Right forelimb (tissue), 1 donor: Measurements from ENCODE around the gene LAD1.

Experiments
- DNase-seq: peaks from one replicate; pipeline ENCODE4 v3.0.0-alpha.2; 2018

Gene LAD1

DNA sequence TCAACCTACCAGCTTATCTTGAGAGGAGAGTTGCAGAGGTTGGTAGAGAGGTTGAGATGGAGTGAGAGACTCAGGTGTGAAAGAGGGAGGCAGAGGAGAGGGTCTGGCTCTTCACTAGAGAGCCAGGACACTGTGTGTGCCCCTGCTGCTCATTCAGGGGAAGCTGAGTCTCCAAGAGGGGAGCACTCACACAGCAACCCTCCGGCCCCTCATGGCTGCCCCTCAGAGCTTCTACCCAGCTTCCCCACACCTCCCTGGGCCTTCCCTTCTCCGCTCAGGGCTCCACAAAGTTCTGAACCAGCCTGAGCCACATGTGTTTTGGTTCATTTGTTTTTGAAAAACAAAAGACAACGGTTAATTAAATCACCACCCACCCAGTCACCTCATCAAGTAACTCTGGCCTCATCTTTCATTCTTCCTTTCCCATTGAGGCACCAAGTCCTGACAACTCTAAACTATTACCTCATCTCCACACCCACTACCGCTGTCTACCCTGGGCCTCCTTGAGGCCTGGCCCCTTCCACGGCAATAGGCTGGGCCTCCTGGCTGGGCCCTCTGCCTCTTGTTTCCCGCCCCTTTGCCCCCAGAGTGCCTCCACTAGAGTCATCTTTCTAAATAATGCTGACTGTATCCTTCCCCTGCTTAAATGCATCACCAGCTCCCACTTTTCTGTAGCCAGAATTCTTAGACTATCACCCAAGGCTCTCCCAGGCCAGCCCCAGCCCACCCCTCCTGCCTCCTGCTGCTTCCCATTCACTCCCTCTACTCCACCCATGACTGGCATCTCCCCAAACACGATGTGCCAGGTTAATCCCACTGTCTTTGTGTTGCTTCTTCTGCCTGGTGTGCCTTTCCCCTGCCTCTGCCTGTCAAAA is 54.7 kb downstream of the LAD1 start:
- no peak for DNase-seq

DNA sequence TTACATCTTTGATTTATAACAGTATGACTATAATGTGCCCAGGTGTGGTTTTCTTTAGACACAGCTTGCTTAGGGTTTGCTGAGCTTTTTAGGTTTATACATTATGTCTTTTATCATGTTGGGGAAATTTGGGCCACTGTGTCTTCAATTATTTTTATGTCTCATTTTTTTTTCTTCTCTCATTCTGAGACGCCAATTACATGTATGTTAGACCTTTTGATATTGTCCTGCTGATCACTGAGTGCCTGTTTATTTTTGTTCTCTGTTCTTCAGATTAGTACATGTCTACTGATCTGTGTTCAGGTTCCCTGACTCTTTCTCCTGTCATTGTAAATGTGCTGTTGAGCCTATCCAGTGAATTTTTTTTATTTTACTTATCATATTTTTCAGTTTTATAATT is 57.7 kb downstream of the LAD1 start:
- no peak for DNase-seq

DNA sequence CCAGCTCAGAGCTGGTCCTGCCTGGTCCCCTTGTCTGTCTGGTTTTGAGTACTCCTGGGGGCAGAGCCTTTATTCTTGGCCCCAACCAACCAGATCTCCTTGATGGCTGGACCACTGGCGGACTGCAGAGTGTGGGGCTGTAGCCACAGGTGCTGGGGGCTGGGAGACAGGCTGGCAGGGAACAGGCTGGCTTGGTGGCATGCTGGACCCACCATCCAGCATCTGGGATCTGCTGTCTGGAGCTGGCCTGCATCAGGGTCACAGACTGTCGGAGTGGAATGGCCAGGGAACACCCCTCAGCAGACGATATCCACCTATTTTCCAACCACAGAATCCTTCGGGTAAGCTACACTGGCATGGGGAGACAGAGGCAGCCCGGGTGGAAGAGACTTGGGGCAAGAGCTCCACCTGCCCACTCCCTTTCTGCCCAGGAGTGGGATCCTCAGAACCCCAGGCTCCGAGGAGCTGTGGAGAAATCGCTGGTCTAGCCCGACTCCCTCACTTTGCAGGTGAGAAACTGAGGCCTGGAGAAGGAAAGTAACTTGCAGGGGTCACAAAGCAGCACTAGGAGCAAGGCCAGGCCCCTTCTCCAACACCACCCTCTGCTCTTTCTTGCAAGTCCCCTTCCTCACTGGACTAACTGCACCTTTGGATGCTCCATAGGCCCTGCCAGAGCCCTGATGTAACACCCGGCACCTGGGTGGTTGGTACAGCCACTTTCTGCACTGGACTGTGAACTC is 62.2 kb downstream of the LAD1 start:
- no peak for DNase-seq

GRCh38 chr1:201335901-201336300 is 63.2 kb downstream of the LAD1 start:
- DNase-seq: no peak

DNA sequence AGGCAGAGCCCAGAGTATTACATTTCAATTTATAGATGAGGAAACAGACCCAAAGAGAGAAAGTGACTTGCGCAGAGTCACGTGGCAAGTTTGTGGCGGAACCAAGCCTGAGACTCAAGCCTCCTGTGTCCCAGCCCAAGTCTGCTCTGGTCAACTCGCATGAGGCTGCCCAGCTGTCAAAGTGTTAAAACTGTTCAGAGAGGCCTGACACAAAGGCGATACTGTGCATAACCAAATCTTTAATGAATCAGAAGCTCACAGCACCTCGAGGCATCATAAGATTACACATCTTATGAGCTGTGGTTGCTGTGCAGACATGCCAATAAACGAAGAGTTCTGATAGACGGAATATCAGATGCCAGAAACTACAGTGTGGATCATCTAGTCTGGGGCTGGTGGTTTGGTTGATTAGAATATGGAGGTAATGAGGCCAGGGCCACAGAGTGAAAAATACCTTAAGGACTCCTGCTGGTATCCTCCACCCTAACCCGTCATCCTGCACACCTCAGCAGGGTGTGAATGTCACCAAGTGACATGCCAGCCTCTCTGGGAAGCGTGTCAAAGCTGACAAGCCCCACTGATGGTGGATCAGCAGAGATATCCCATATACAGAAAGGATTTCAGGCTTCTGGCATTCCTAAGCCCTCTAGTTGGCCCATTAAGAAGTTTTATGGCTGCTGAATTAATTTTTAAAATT is 63.8 kb downstream of the LAD1 start:
- DNase-seq: no peak

DNA sequence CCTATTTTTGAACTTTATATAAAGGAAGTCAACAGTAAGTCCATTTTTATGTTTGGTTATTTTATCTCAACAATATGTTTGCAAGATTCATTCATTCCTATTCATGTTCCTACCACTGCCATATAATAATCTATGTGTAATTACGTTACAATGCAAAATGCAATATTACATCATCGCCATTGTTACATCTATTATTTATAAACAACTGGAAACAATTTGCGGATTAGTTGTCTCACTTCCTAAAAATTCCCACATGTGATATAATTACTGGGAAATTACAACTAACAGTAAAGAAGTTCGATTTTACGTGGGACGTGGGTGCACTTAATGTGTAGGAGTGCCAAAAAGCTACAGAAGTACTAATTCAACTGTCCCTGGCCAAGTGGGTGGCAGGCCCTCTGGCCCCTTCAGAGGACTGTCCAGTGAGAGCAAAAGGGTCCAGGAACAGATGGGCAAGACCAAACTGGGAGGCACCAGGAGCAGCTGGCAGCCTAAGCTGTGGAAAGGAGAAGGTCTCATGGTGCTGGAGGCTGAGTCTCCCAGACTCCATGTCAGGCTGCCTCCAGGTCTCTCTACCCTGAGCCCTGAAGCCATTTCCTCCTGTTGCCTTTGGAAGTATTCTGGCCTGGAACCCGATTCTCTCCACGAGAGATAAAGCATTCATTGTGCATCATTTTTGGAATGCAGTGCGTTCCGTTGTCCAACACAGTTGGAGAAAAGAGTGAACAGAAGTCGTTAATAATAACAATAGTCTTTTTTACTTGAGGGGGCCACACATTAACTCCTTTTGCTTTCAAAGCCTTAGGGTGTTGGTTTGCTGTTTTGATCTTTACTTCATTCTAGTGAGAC is 64.6 kb downstream of the LAD1 start:
- no peak for DNase-seq

DNA sequence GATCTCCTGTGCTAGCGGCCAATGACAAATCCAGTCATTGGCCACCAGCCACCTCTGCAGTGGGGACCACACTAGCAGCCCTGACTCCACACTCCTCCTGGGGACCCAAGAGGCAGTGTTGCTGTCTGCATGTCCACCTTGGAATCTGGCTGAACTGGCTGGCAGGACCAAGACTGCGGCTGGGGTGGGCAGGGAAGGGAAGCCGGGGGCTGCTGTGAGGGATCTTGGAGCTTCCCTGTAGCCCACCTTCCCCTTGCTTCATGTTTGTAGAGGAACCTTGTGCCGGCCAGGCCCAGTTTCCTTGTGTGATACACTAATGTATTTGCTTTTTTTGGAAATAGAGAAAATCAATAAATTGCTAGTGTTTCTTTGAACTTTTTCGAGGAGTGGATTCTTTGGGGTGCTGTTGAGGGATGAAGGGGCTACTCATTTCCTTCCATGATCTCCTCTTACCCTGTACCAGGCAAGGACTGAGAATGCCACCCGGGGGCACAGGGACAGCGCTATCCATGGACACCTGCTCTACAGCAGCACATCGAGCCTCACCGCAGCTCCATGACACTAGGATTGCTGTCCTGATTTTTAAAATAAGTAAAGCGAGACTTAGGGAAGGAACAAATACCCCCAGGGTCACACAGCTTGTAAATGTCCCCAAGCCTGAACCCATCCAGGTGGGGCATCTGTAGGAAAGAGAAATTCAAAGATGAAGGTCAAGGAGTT is 66.3 kb downstream of the LAD1 start:
- no peak for DNase-seq

DNA sequence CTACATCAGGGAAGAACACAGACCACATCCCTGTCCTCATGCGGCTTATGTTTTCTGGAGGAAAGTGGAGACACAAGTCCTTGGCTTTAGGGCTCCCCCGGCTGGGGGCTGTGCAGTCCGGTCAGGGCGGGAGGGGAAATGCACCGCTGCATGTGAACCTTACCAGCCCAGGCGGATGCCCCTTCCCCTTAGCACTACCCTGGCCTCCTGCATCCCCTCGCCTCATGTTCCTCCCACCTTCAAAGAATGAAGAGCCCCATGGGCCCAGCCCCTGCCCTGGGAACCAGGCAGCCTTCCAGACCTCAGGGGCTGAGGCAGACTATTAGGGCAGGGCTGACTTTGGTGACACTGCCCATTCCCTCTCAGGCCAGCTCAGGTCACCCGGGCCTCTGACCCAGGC is 67.1 kb downstream of the LAD1 start:
- DNase-seq: no peak

DNA sequence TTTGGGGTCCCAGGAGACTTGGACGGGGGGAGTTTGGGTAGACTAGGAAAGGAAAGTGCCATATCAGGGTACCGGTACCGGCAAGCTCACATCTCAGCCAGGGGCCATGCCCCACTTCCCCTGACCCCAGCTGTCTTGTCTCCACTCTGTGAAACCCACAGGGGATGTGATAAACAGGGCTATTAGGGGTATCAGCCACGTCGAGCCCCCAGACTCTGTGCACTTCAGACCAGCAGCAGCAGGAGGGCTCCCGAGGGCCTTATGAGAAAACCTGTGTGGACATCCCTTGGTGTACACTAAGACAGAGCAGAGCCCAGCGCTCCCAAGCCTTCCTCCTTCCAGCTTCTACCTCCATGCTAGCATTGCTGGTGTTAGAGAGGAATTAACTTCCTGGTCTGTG is 68.0 kb downstream of the LAD1 start:
- no peak for DNase-seq
